ENCODE measurements around the gene HOGA1.
"Not testable (repeated sequence)": the region's sequence is repeated elsewhere in the genome, so short reads cannot be mapped to it uniquely, and the experiment has no call there.

The HOGA1 gene

DNA sequence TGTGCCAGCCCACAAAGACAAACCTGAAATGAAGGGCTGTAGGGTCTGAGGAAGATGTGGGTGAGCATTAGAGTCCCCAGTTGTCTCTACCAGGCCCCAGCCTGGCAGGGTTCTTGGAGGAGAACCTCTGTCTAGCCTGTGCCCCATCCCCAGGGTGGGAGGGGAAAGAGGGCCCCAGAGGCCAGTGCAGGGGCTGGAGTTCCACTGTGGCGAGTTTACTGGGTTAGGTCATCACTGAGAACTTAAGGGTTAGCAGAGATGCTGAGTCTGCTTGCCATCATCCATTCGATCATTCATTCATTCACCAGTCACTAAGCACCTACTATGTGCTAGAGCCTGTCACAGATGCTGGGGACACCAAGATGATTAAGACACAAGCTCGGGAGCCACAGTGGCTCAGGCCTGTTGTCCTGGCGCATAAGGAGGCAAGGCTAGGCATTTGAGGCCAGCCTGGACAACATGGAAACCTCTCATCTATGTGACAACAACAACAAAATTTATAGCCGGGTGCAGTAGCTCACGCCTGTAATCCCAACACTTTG lies 9.0 kb upstream of the HOGA1 start:
- DNase-seq (ENCODE audit: extremely low spot score): no peak
- ChIA-PET CTCF (no interaction called here), POLR2A (no interaction called here)
- TF ChIP-seq CTBP1 (IDR thresholded peaks at IDR 0.05; ENCODE audit: borderline replicate concordance) (no peak), FOXA1 (IDR thresholded peaks at IDR 0.05) (no peak), SP1 (IDR thresholded peaks at IDR 0.05) (no peak), ARNT (IDR thresholded peaks at IDR 0.05) (no peak), LEF1 (IDR thresholded peaks at IDR 0.05; ENCODE audit: borderline replicate concordance) (no peak), ELF4 (IDR thresholded peaks at IDR 0.05) (no peak), ZNF384 (IDR thresholded peaks at IDR 0.05) (no peak), SUZ12 (IDR thresholded peaks at IDR 0.05) (no peak), FOXK2 (IDR thresholded peaks at IDR 0.05) (no peak)
- TF ChIP-seq, protein P1, sequence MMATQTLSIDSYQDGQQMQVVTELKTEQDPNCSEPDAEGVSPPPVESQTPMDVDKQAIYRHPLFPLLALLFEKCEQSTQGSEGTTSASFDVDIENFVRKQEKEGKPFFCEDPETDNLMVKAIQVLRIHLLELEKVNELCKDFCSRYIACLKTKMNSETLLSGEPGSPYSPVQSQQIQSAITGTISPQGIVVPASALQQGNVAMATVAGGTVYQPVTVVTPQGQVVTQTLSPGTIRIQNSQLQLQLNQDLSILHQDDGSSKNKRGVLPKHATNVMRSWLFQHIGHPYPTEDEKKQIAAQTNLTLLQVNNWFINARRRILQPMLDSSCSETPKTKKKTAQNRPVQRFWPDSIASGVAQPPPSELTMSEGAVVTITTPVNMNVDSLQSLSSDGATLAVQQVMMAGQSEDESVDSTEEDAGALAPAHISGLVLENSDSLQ (IDR thresholded peaks at IDR 0.05): no peak

DNA sequence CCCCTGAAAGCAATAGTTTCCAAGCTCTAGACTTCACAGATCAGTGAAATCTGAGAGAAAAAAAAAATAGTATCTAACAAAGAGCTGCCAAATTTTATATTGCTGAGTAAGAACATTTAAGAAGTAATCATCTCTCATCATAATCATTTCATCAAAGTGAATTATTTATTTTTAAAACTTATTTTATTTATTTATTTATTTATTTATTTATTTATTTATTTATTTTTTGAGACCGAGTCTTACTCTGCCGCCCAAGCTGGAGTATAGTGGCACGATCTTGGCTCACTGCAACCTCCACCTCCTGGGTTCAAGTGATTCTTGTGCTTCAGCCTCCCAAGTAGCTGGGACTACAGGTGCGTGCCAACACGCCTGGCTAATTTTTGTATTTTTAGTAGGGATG lies 7.7 kb upstream of the HOGA1 start:
- not testable (repeated sequence) for DNase-seq (ENCODE audit: extremely low spot score)
- ChIA-PET CTCF (interaction anchor here (0.8 to 1.6 kb wide), 2 partner anchors 15 to 23 kb away, joined by 3 to 5 read pairs; no protein-coding TSS in a partner anchor), POLR2A (interaction anchor here (0.9 kb wide), 1 partner anchor 112 kb away, joined by 4 read pairs; no protein-coding TSS in a partner anchor)

DNA sequence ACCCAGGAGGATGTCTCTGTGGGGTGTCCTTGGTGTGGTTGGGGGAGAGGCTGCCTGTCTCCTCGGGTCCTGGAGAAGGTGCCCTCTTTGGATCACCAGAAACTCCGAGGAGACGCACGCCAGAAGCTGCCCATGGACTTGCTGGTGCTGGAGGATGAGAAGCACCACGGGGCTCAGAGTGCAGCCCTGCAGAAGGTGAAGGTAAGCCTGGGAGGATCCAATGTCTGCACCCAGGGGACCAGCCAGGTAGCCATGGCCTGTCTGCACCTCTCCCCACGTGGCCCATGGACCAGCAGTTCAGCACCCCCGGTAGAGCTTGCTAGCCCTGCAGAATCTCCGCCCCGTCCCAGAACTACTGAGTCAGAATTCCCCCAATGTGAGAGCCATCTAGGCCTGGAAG lies 6.5 kb upstream of the HOGA1 start:
- TF ChIP-seq FOXA1 (IDR thresholded peaks at IDR 0.05) (no peak), ELF4 (IDR thresholded peaks at IDR 0.05) (no peak), FOXK2 (IDR thresholded peaks at IDR 0.05) (no peak), SUZ12 (IDR thresholded peaks at IDR 0.05) (no peak), NFRKB (IDR thresholded peaks at IDR 0.05) (no peak), ARNT (IDR thresholded peaks at IDR 0.05) (no peak), HDGF (IDR thresholded peaks at IDR 0.05; ENCODE audit: borderline replicate concordance) (no peak), SP1 (IDR thresholded peaks at IDR 0.05) (no peak), FOXM1 (IDR thresholded peaks at IDR 0.05; ENCODE audit: borderline replicate concordance) (no peak), BHLHE40 (IDR thresholded peaks at IDR 0.05; ENCODE audit: borderline replicate concordance) (no peak)
- TF ChIP-seq, protein P1 (IDR thresholded peaks at IDR 0.05): no peak
- no peak for DNase-seq (ENCODE audit: extremely low spot score)
- ChIA-PET POLR2A (interaction anchor here (0.9 kb wide), 1 partner anchor 26 kb away, joined by 3 read pairs; no protein-coding TSS in a partner anchor), CTCF (no interaction called here)

DNA sequence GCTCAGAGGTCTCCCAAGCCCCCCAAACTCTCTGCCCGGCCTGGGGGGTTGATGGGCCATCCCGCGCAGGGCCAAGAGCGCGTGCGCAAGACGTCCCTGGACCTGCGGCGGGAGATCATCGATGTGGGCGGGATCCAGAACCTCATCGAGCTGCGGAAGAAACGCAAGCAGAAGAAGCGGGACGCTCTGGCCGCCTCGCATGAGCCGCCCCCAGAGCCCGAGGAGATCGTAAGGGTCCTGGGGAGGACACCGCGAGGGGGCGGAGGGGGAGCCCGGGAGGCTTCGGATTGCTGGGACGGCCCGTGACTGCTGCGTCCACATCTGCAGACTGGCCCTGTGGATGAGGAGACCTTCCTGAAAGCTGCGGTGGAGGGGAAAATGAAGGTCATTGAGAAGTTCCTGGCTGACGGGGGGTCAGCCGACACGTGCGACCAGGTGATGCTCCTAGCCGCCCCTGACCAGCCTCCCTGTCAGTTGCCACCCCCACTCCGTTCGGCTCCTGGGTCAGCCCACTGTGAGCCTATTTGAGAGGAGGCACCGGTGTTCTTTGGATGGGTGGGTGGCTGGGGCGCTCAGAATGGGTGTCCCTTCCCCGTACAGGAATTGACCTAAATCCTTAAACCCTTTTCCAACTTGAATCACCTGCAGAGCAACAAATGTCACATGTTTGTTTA lies 5.9 kb upstream of the HOGA1 start:
- TF ChIP-seq BHLHE40 (IDR thresholded peaks at IDR 0.05; ENCODE audit: borderline replicate concordance) (no peak), HDGF (IDR thresholded peaks at IDR 0.05; ENCODE audit: borderline replicate concordance) (no peak), ZNF384 (IDR thresholded peaks at IDR 0.05) (no peak), ELF4 (IDR thresholded peaks at IDR 0.05) (no peak), TARDBP (IDR thresholded peaks at IDR 0.05) (no peak), FOXK2 (IDR thresholded peaks at IDR 0.05) (no peak), ARNT (IDR thresholded peaks at IDR 0.05) (no peak), CTBP1 (IDR thresholded peaks at IDR 0.05; ENCODE audit: borderline replicate concordance) (no peak), L3MBTL2 (conservative IDR thresholded peaks at IDR 0.05) (no peak), SP1 (IDR thresholded peaks at IDR 0.05) (no peak), SUZ12 (IDR thresholded peaks at IDR 0.05) (no peak), FOXM1 (IDR thresholded peaks at IDR 0.05; ENCODE audit: borderline replicate concordance) (no peak), NFRKB (IDR thresholded peaks at IDR 0.05) (no peak), FOXA1 (IDR thresholded peaks at IDR 0.05) (no peak), LEF1 (IDR thresholded peaks at IDR 0.05; ENCODE audit: borderline replicate concordance) (no peak)
- TF ChIP-seq, protein P1 (IDR thresholded peaks at IDR 0.05): no peak
- CTCF ChIA-PET: no interaction called here
- DNase-seq (ENCODE audit: extremely low spot score): no peak
- POLR2A ChIA-PET: no interaction called here

DNA sequence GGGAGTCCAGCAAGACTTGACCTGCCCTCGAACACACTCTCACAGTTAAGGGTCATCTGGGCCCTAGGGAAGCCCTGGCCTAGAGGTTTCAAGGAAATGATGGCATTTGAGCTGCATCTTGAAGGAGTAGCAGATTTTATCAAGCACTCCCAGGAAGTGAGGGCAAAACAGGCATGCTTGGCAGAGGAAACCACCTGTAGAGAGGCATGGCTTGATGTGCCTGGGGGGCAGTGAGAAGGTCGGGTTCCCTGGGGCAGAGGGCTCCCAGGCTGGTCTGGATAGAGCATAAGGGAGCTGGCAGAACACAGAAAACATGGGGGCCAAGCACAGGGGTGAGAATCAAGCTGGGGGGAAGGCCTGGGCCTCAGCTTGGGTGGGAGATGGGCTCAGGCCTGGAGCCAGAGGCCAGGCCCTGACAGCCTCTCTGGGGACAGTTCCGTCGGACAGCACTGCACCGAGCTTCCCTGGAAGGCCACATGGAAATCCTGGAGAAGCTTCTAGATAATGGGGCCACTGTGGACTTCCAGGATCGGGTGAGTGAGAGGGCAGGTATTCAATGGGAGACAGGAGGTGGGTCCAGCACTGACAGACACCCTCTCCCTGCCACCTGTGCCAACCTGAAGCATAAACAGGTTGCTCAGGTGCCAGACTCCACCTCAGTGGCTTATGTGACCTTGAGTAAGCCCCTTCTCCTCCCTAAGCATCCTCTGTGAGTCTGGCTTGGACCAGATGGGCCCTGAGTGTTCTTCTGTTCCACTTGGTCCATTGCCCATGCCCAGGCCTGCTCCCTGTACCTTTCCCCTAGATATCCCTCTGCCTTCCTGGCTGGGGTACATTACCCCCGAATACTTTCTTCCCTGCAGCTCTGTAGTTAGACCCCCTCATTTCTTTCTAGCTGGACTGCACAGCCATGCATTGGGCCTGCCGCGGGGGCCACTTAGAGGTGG lies 3.5 kb upstream of the HOGA1 start:
- DNase-seq (ENCODE audit: extremely low spot score): no peak
- POLR2A ChIA-PET: interaction anchor here (1.4 kb wide), 1 partner anchor 10 kb away, joined by 4 read pairs; no protein-coding TSS in a partner anchor
- TF ChIP-seq FOXK2 (IDR thresholded peaks at IDR 0.05) (no peak), FOXA1 (IDR thresholded peaks at IDR 0.05) (no peak)
- CTCF ChIA-PET: interaction anchor here (1.2 kb wide), 1 partner anchor 8 kb away, joined by 3 read pairs; the partner anchor contains the start of gene ANKRD2

DNA sequence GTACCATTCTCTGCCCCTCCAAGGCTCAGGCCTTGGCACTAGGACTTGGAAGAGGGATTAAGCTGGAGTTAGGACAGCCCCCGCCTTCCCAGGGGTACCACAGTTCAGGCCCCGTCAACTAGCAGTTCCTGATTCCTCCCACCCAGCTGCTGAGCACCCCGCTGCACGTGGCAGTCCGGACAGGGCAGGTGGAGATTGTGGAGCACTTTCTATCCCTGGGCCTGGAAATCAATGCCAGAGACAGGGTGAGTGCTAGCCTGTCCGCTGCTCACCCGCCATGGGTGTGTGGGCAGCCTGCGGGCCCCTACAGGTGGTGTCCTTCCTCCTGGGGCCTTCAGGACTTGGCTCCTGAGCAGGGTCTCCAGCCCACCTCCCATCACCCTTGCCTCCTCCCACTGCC lies 2.0 kb upstream of the HOGA1 start:
- CTCF ChIA-PET: no interaction called here
- no peak for DNase-seq (ENCODE audit: extremely low spot score)

More for the DNA sequence above, 2.0 kb upstream of the HOGA1 start:
- TF ChIP-seq FOXM1 (IDR thresholded peaks at IDR 0.05; ENCODE audit: borderline replicate concordance) (no peak), ARNT (IDR thresholded peaks at IDR 0.05) (no peak), LEF1 (IDR thresholded peaks at IDR 0.05; ENCODE audit: borderline replicate concordance) (no peak)
- POLR2A ChIA-PET: interaction anchor here (0.8 to 1.4 kb wide), 2 partner anchors 9 to 155 kb away, joined by 3 to 4 read pairs; partner anchors contain the start of gene ZFYVE27

Data from HEK293T (cell line).